Embryonic facial prominence (tissue), 1 donor: ENCODE measurements around the gene MAPK13.
"Not testable (repeated sequence)": the region's sequence is repeated elsewhere in the genome, so short reads cannot be mapped to it uniquely, and the experiment has no call there.

ENCODE experiments used
- DNase-seq: peaks from one replicate; pipeline ENCODE4 v3.0.0-alpha.2; 2016; ENCODE audit errors: extremely low spot score

The MAPK13 gene

DNA sequence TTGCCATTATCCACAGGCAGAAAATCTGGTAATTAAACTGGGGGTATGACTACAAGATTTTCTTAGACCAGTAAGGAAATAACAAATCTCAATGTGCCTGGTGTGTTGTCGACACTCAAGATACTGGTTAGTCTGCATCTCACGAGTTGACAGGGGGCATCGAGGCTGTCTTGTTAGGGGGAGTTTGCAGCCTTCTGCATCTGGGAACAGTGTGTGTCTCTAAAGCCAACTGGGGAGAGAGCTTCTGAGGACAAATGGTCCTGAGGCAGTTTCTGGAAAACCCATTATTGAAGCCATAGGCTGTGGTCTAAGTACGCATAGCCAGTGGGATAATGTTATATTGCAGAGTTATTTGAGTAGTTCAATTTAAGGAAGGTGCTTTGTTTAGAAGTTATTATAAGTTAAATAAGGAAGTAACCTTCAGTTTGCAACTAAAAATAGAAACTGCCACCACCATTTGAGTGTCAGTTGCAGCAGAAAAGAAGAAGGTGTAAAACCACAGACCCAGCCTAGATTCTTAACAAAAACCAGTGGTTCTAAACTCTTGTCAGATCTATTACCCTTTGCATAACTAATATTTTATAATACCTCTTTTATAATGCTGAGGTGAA is 15.4 kb upstream of the MAPK13 start:
- no peak for DNase-seq

GRCh38 chr6:36115412-36115811 is 14.9 kb upstream of the MAPK13 start:
- no peak for DNase-seq

DNA sequence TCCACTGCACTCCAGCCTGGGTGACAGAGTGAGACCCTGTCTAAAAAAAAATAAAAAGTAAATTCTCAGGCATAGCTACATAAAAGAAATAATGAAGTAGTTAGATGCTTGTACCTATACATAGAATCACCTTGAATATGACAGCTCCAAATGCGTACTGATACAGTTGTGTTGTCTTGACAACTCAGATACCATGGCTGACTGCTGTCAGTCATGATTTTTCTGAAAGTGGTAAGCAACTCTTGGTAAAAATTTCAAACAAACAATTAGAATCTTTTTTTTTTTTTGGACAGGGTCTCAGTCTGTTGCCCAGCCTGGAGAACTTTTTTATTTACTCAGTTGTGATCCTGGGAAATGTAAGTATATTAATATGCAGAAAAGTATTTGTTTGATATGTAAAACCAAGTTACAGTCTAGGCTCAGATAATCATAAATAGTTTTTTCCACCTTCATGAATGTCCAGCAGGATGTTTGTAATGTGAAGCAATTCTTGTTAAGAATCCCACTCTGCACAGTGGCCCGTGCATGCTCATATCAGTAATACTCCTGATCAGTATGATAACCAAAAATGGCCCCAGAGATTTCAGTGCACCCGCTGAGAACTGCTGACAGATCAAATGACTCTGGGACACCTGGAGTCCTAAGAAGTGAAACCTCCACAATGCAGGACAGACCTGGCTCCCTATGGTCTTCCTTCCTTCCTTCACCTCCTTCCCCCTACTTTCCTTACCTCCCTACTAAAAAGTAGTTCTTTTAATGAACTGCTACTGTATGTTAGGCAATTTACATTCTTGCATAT is 14.0 kb upstream of the MAPK13 start:
- DNase-seq, result no peak

DNA sequence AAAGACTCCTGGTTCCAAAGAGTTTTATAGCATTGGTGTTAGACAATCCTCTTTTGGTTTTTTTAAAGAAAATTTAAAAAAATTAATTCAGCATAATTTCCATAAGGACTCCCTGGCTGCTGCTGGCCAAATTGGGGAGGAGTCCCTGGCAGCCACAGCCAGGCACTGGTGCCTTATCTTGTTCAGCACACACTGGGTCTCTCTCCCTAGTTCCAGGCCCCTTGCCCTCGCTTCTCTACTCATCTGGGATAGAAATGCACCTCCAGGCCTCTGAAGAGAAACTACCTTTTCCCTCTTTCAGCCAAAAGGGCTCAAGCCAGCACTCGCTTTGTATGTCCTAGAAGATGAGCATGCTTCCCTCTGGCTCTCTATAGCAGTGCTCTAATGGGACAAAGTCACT is 13.4 kb upstream of the MAPK13 start:
- no peak for DNase-seq

GRCh38 chr6:36117658-36118549 is 12.4 kb upstream of the MAPK13 start:
- DNase-seq, result no peak

GRCh38 chr6:36118550-36119107 is 11.7 kb upstream of the MAPK13 start:
- no peak for DNase-seq

GRCh38 chr6:36119209-36119608 is 11.1 kb upstream of the MAPK13 start:
- no peak for DNase-seq

DNA sequence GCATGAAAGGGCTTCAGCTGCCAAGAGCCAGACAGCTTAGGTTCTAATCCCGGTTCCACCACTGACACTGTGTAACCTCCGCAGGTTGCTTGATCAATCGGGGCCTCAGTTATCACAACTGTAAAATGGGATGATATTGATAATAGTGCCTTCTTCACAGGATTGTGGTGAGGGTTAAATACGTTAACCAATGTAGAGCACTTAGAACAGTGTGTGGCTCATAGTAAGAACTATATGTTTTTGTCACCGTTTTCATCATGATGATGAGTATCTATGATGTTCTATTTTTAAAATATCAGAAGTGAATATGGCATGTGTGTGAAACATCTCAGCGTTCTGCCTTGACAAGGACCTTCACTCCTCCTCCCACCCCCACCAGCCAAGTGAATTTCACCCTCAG is 10.3 kb upstream of the MAPK13 start:
- DNase-seq, result no peak

DNA sequence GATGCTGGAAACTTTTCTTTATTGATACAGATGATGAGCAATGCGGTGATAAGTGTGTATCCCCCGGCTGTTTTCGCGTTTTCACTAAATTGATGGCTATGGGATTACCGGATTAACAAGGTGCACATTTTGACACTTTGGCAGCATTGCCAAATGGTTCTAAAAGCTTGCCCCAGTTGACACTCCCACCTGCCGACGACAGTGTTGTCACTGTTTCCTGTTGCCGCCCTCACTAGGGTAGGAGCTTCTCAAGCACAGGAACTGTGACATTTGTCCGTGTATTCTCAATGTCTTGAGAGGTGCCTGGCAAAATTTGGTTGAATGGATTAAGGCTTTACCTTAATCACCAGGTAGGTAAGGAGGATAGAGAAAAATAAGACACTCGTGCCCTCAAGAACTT is 9.8 kb upstream of the MAPK13 start:
- no peak for DNase-seq

GRCh38 chr6:36120979-36121786 is 9.1 kb upstream of the MAPK13 start:
- no peak for DNase-seq

- DNase-seq, result no peak
Measured at GRCh38 chr6:36121787-36122494, 8.4 kb upstream of the MAPK13 start.

GRCh38 chr6:36122495-36123269 is 7.6 kb upstream of the MAPK13 start:
- no peak for DNase-seq

DNA sequence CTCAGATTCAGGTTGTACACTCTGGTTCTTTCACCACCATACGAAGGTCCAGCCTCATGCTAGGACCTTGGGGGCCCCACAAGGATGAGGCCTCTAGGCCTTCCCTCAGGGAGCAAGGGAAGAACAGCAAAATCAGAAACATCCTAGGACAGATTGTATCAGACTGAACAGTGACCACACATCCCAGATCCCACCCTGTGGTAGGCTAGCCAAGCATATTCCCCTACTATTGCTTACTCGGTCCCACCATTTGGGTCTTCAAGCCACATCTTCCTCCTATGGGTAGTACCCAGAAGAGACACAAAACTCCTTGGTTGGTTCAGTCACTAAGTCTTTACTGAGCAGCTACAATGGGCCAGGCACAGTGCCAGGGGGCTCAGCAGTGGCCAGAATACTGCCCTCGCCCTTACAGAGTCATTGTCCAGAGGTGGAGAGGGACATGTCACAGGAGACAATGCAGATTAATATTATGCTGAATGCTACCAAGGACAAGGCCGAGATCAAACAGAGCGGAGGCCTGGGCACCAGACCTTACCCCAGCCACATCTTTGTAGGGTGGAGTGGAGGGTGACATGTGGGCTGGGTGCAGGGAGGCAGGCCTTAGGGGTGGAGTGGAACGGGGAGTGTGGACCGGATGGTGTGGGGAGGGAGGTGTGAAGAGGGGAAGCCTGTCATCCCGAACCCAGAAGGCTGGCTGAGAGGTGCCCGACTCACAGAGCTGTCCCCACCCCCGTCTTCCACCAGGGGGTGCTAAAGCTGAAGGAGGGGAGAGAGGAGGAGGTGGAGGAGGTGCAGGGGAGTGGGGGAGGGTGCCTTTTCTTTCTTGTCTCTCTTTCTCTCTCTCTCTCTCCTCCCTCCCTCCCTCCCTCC is 6.8 kb upstream of the MAPK13 start:
- no peak for DNase-seq

DNA sequence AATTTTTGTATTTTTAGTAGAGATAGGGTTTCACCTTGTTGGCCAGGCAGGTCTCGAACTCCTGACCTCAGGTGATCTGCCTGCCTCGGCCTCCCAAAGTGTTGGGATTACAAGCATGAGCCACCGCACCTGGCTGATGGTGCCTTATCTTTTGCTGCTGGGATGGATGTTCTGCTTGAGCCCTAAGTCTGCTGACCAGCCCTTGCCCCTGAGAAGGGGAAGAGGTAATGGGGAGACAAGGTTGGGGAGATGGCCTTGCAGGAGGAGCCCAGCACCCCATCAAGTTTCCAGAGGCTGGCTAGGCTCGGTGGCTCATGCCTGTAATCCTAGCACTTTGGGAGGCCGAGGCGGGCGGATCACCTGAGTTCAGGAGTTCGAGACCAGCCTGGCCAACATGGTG is 6.0 kb upstream of the MAPK13 start:
- not testable (repeated sequence) for DNase-seq

GRCh38 chr6:36124881-36125280 is 5.4 kb upstream of the MAPK13 start:
- no peak for DNase-seq

- no peak for DNase-seq
Measured at GRCh38 chr6:36125575-36125974, 4.7 kb upstream of the MAPK13 start.

GRCh38 chr6:36126121-36126520 is 4.2 kb upstream of the MAPK13 start:
- DNase-seq, result no peak

- no peak for DNase-seq
Measured at GRCh38 chr6:36126553-36127458, 3.5 kb upstream of the MAPK13 start.
